Measurements from ENCODE around the gene PDCD1.
"Not testable (repeated sequence)": the region's sequence is repeated elsewhere in the genome, so short reads cannot be mapped to it uniquely, and the experiment has no call there.

PDCD1 gene

GRCh38 chr2:241818943-241819270, 39.8 kb downstream of the PDCD1 start:
- no peak for DNase-seq (ENCODE audit: low read depth)
- TF ChIP-seq, protein P1, sequence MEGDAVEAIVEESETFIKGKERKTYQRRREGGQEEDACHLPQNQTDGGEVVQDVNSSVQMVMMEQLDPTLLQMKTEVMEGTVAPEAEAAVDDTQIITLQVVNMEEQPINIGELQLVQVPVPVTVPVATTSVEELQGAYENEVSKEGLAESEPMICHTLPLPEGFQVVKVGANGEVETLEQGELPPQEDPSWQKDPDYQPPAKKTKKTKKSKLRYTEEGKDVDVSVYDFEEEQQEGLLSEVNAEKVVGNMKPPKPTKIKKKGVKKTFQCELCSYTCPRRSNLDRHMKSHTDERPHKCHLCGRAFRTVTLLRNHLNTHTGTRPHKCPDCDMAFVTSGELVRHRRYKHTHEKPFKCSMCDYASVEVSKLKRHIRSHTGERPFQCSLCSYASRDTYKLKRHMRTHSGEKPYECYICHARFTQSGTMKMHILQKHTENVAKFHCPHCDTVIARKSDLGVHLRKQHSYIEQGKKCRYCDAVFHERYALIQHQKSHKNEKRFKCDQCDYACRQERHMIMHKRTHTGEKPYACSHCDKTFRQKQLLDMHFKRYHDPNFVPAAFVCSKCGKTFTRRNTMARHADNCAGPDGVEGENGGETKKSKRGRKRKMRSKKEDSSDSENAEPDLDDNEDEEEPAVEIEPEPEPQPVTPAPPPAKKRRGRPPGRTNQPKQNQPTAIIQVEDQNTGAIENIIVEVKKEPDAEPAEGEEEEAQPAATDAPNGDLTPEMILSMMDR (IDR thresholded peaks at IDR 0.05; ENCODE audit: insufficient read depth, low read depth, low read length, missing control alignments): no peak
- no peak overlapping the region for H3K4me3 ChIP-seq (ENCODE audit: low read depth, low read length)

- DNase-seq (ENCODE audit: low read depth): no peak
- no peak overlapping the region for H3K4me3 ChIP-seq (ENCODE audit: low read depth, low read length)
- TF ChIP-seq, protein P1 (IDR thresholded peaks at IDR 0.05; ENCODE audit: insufficient read depth, low read depth, low read length, missing control alignments): no peak
These were observed 40.3 kb downstream of the PDCD1 start for GRCh38 chr2:241818229-241818942.

GRCh38 chr2:241817821-241818215, 40.9 kb downstream of the PDCD1 start:
- not testable (repeated sequence) for DNase-seq (ENCODE audit: low read depth); H3K4me3 ChIP-seq (ENCODE audit: low read depth, low read length)

DNA sequence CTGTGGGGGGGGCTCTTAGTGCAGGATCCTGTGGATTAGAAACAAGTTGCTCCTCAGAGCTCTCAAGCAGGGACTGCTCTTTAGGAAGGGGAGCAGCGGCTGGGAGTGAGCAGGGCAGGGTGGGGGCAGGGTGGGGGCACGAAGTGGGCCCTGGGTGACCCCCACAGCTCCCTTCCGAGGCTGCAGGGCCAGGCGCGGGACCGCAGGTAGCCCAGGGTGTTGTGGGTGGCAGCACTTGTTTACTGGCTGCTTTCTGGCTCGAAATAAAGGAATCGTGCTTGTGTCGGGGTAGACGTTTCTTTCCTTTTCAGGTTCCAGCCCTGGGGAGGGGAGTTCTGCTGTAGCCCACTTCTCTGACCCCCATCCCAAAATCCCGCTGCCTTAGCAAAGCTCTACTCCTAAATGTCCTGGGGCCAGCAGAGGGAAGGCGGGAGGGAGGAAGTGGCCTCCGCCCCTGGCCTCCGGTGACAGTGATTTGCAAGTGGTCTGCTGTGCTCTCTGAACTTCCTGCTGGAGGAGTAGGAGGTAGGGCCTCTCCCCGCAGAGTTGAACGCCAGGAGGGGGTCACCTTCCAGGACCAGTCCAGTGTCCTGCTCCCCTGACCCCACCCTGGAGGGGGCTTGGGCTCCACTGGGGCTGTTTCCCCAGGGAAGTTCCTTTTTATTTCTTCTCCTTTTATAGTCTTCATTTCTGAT, 41.4 kb downstream of the PDCD1 start:
- TF ChIP-seq, protein P1 (IDR thresholded peaks at IDR 0.05; ENCODE audit: insufficient read depth, low read depth, low read length, missing control alignments): no peak
- H3K4me3 ChIP-seq (ENCODE audit: low read depth, low read length): no peak overlapping the region; the same call in 1 of the 2 replicates
- DNase-seq (ENCODE audit: low read depth): no peak

DNA sequence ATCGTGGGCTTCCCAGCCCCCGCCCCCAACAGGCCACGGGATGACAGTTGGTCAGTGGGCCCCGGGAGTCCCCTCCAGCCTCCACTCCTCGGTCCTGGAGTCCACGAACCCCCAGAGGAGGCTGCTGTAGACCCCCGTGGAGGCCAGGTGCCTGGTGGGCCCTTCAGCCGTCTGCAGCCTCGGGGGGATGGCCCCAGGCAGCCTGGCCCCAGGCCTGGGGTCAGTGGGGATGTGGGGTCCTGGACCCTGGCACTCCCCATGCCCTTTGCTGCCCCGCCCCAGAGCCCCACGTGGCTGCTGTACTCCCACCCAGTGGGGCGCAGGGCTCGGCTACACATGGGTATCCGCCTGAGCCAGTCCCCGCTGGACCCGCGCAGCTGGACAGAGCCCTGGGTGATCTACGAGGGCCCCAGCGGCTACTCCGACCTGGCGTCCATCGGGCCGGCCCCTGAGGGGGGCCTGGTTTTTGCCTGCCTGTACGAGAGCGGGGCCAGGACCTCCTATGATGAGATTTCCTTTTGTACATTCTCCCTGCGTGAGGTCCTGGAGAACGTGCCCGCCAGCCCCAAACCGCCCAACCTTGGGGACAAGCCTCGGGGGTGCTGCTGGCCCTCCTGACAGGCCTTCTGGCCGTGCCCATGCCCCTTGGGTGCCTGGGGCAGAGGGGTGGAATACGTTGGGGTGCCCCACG, 42.1 kb downstream of the PDCD1 start:
- no peak for DNase-seq (ENCODE audit: low read depth)
- no peak overlapping the region for H3K4me3 ChIP-seq (ENCODE audit: low read depth, low read length)
- TF ChIP-seq, protein P1 (IDR thresholded peaks at IDR 0.05; ENCODE audit: insufficient read depth, low read depth, low read length, missing control alignments): no peak

- H3K4me3 ChIP-seq (ENCODE audit: low read depth, low read length): no peak overlapping the region
- TF ChIP-seq, protein P1 (IDR thresholded peaks at IDR 0.05; ENCODE audit: insufficient read depth, low read depth, low read length, missing control alignments): no peak
- no peak for DNase-seq (ENCODE audit: low read depth)
These were observed 42.9 kb downstream of the PDCD1 start for GRCh38 chr2:241815477-241816430.
